GM18873 (cell line): ENCODE data around the gene IPO8.
A peak's percentile ranks its signal among the peaks of the same experiment; 100 is the strongest.

Experiments used
- ATAC-seq: cut with Tn5 transposase; IDR thresholded peaks from one replicate; pipeline ENCODE4 v1.9.1; 2021; ENCODE audit warnings: mild to moderate bottlenecking, moderate library complexity, moderate number of reproducible peaks; ENCODE audit not compliant: unreplicated experiment, low FRiP score

IPO8 gene

DNA sequence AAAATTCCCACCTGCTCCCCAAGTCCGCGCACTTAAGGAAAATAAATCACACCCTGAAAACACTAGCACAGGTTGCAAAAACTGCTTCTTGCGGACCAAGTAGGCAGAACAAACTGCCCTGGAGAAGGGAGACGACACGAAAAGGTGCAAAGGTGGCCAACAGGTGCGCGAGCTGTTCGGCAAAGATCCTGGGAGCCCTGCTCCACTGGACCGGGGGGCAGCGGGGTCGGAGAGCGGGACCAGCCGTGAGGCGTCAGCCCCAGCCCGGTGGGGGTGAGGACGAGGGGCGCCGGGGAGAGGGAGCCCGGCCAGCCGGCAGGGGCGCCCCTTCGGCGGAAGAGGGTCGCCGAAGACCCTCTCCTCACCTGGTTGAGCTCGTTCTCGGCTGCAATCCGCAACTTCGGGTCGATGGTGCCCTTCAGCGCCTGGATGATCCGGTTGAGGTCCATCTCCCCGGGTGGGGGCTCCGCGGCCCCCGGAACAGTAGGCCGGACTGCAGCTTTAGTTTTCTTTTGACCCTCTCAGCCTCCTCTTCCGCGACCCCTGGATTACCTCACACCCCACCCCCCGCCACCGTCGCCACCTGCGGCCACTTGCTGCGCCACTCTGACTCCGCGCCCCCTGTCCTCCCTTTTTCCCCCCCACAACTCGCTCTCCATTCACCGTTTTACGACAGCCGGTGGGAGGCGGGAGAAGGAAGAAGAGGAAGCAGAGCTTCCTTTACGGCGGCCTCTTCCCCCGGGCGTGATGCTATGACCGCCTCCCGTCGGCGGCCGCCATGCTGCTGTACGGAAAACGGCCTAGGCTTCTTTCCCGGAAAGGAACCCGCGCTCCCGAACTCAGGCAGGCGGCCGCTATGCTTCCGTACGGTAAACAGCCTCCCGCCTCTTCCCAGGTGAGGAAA is at the start of gene IPO8:
IPO8 (minus strand) TSS at position 671 of the 904 bp plus-strand sequence; CDS start at position 449, 222 bp downstream.
- ATAC-seq = peak; percentile 69

DNA sequence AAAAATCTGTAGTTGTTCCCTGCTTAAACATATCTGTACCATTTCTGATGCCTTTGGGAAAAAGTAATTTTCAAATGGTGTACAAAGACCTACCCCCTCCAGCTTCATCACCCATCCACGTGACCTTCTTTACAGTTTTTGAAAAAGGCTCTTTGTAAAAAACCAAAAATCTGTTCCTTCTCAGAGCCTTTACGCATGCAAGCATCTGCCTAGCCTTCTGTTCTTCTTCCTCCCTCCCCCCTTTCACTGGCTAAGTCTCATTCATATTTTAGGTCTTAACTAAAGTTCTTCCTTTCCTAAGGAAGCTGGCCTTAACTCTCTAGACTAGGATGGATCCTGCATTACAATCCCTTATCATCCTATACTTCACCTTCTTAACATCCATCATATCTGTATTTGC is 48.7 kb upstream of the IPO8 start:
- no peak for ATAC-seq

DNA sequence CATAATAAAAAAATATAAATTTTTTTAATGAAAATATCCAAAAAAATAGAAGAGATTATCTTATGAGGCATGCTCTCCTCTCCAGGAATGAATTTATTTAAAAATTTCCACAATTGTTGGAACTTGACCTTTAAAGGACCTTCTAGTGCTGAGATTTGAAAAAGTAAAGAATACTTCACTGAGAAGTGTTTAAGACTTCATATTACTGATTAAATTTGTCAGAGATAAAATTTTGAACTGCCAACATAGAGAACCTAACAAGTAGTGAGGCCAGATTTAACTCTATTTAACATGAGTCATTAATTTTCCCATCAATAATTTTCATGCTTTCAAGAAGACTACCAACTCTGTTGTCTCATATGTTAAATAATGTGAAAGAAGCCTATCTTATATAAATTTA is 44.6 kb upstream of the IPO8 start:
- ATAC-seq = no peak

DNA sequence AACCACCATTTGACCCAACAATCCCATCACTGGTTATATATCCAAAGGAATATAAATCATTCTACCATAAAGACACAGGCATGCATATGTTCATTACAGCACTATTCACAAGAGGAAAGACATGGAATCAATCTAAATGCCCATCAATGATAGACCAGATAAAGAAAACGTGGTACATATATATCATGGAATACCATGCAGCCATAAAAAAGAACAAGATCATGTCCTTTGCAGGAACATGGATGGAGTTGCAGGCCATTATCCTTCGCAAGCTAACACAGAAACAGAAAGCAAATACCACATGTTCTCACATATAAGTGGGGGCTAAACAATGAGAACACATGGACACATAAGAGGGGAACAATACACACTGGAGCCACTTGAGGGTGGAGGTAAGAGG is 43.4 kb upstream of the IPO8 start:
- no peak for ATAC-seq

DNA sequence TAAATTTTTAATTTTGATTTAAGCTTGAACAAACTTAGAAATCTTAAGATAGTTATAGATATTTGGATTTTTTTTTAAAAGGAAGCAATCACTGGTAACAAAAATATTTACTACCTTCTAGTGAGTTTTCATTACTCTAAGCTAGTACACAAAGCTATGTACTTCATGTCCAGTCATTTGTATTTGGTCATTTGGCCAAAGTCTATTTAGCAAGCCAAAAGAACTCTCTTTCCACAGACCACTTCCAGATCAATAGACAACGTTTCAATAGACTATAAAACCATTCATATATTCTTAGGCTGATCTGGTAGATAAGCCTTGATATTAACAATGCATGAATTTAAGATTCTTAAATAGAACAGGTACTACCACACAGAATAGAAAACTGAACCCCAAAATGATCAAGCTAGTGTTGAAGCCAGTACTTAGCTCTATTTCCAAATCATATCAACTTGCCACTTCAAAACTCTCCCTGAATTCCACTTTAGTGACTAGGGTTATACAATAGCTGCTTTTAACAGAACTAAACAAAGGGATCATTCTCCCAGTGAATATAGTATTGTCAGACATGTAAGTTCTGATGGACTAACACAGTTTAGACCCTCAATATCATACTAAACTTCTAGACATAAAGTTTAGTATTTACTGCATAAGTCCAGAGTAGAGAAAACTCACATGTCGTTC is 37.4 kb upstream of the IPO8 start:
- ATAC-seq = no peak

DNA sequence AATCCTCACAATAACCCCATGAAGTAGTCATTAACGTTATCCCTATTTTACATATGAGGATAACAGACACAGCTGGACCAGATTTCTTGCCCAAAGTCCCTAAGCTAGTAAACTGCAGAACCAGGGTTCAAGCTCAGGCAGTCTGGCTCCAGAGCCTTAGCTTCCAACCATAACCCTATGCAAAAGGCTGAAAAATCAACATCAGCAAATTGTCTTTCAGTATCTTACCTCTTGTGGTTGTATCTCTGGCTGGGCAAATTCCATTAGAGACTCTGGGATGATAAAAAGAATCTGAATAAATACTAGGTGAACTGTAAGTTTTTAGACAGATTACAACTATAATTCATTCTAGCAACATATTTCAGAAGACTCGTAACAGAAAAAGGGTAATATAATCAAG is 34.3 kb upstream of the IPO8 start:
- ATAC-seq = no peak

DNA sequence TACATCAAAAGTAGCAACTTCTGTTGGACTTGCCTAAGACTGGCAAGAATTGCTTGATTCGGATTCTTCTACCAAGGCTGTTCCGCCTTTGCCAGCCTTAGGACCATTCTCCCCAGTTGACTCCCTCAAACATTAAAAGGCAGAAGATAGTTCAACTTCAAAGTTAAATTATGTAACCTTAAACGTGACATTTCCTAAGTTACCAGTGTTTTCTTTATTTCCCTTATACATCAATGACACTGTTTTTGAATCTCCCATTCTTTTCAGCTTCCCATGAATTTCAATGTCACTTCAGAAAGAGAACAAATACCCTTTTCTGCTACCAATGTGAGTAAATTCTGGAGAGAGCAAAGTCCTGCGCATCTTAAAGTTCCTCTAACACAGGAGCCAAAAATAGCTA is 33.9 kb upstream of the IPO8 start:
- no peak for ATAC-seq

DNA sequence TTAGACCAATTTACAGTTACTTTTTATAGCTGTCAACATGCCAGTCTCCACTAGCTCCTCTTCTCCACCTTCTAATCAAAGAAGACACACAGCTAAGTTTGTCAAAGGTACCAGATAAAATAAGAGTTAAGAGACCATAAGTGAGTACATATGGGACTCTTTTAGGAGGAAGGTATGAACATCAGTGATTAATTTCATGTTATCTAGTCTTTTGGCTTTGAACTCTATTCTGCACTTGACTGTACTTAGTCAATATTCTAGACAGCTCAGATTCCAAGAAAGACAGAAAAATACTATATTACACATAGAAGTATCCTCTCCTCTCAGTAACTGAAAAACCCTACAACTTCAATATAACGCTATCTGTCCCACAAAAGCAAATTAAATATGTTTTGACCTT is 31.0 kb upstream of the IPO8 start:
- no peak for ATAC-seq

DNA sequence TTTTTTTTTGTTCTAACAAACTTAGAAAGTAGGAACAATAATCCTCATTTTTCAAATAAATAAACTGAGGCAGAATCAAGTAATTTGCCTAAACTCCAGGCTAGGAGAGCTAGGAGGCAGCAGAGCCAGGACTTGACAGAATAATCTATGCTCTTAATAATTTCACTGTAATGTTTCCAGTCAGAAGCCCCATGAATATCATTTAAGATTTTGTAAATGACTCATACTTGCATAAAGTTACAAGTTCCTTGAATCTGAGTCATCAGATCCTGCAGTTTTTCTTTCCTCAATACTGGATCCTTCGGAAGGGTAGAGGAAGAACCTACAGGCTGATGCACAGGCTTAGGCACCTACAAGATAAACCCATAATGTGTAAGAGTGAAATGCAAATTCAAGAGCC is 30.1 kb upstream of the IPO8 start:
- ATAC-seq = no peak

DNA sequence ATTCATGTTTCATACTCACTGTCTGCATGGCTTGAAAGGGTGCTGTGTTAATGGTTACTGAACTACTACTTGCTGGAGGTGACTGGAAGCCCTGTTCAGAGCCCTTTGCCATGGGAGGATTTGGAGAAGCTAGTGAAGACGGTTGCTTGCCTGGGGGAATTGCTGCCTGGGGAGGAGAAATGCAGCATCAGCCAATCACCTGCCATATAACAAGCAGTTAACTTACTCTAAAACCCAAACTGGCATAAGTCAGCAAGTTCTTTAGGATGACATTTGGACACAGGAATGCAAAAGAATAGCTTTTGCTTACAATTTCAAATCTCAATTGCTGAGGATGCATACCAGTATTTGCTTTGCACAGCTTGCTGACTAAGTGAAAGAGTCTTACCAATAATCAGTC is 23.4 kb upstream of the IPO8 start:
- no peak for ATAC-seq

DNA sequence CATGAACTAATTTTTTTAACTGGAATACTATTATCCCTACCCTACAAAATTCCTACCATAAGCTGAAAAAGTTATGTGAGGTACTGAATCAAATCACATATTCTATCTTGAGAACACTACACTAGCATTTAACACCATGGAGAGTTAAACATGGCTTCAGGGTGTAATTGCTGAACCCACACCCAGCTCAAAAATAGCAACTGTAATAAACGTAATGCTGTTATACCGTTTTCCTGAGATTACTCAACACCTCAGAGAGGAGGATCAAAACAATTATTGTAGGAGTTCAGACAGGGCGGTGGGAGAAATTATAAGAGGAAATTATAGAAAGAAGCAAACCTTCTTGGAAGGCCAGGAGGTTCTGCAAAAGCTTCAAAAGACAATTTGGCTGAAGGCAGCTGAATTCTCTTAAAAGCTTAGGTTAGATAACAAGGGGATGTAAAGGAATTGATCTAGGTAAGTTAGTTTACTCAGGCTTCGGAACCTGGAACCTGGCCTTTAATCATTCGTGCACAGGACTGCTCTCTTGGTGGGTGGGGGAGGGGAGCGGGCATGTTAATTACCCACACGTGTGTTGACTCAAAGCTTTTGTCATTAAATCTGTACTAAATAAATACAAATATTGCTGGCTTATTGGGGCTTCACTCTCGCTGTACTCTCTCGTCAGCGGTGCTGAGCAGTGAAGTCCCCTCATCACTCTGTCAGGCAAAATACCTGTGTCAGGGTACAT is 12.1 kb upstream of the IPO8 start:
- ATAC-seq = no peak

DNA sequence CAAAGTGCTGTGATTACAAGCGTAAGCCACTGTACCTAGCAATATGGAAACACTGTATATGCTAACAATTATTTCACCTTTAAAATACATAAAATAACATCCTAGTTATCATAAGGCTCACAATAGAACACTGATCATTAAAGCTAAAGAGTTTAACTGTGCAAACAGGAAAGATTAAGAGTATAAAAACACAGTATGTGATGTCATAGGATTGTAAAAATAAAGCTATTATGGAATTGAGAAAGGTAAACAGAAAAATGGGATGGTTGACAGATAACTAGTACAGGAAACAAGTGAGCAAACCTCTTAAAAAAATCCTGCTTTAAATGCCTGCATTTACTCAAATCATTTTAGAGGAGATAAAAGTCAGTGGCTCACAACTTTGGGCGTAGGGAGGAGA is 10.8 kb upstream of the IPO8 start:
- no peak for ATAC-seq

DNA sequence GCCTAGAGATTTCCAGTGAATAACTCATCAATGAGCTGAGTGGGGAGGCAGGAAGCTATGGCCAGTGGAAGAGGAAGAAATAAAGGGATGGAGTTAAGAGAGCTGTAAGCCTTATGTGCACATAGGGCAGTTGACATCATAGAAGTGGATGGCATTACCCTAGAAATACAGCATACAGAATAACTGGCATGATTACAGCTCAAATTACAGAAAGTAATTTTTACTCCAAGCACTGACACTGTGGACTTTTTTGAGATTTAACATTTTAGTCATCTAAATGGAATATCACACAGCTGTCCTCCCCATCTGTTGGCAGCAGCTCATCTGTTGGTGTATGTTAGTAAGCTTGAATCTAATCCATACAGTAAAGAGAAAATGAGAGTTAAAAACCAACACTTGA is 5.4 kb upstream of the IPO8 start:
- no peak for ATAC-seq

DNA sequence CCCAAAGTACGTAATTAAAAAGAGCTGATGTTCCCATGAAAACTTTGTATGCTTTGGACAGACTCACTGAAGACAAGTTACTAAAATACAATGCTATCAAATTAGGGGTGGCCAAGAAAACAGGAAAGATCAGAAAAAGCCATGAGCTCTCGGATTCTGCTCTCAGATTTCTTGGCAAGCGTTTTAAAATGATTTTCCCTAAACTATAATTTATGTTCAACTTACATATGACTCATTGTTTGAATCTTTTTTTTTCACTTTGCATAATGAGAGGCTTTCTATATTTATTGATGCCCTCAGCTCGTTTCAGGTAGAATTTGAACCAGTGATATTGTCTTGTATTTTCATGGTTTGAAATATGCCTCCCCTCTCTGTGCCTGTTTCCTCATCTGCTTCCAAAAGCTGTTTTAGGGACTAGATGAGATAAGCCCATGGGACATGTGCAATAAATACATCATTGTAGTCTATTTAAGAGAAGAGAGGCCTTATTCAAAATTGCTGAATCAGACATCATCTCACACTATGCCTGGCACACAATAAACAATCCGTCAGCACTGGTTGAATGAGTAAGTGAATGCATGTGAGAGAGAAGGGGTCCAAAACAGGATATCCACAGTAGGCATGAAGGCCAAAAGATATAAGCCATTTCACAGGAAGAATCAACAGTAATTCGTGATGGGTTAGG is 4.7 kb upstream of the IPO8 start:
- ATAC-seq = no peak

DNA sequence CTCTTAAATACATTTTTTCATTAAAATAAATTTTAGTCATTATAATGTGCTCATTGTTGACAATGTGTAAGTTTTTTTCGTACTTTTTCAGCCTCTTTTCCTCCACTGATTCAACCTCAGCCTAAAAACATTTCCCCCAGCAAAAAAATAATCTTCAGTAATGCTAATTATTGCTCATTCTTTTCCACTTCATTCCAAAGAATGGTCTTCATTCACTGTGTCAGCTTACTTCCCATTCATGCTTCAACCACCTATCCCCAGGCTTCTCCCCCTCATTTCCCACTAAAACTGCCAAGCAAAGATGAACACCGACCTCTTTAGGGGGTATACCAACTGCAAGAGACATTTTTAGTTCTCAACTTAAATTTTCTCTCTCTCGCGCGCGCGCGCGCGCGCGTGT is 2.7 kb upstream of the IPO8 start:
- no peak for ATAC-seq

DNA sequence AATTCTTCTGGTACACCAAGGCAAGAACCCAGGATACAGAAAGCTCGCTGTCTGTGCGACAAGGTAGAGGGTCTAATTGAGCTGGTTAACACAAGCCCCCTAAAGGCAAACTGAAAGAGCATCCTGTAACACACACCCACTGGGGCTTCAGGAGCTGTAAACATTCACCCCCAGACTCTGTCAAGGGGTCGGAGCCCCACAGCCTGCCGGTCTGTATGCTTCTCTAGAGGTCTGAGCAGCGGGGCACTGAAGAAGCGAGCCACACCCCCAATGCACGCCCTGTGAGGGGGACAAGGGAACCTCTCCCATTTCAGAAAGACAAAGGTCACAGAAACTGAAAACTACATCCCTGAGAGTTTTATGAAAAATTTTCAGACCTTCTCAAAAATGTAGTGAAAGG is 1.3 kb upstream of the IPO8 start:
- no peak for ATAC-seq

DNA sequence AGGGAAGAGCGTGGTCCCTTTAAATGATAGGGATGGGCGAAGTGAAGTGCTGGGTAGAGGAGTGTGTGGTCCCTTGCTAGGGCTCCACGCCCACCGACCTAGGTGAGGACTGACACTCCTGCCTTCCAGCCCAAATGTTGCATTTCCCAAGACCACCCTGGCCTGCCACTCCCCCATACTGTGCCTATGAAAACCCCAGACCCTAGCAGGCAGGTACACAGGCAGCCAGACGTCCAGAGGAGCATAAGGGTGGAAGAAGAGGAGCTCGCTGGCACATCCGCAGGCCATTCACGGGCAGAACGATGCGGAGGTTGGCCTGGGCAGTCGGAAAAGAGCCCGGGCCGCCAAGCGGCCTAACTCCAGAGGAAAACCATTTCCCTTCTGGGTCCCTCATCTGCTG is 817 bp upstream of the IPO8 start:
- no peak for ATAC-seq

DNA sequence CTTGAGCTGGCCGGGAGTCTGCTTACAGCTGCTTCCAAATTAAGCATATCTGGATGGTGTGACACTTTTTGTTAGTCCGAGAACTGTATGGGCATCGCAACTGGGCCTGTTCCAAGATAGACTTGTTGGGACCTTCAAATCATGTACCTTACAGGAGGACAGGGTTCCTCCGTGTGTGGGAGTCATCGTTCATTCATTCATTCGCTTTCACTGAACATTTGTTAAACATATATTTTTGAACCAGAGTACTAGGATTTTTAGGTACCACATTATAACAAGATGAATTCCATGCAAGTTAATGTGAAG is 387 bp upstream of the IPO8 start:
- peak; percentile 32 for ATAC-seq

DNA sequence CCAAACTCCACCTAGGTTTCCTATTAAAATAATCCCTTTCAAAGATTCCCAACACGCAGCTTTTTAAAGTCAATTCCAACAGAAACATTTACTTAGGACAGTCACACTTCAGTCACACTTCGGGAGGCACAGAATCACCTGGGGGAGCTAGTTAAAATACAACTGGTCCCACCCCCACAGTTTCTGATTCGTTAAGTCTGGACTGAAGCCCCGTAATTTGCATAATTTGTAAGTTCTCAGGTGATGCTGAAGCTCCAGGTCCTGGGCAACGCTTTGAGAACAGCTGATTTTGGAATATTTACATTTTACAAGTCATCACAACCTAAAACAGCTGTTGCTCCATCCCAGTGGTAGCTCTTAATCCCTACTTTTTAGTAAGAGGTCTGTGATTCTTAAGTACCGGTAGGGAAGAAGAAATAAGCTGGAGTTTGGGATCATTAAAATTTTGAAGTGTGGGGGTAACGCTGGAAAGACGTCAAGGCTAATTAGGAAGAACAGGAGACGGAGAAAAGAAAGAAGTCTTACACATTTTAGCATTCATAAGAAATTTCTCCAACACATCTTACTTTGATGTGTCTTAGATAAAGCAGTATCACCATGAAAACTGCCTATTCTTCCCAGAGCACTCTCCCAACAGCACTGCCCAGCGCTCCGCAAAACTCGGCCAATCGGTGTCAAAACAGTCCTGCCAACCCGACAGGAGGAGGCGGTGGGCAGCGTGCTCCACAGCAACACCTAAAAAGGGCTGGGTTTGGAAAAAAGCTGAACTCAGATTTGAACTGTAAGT is 1.1 kb downstream of the IPO8 start:
- no peak for ATAC-seq

DNA sequence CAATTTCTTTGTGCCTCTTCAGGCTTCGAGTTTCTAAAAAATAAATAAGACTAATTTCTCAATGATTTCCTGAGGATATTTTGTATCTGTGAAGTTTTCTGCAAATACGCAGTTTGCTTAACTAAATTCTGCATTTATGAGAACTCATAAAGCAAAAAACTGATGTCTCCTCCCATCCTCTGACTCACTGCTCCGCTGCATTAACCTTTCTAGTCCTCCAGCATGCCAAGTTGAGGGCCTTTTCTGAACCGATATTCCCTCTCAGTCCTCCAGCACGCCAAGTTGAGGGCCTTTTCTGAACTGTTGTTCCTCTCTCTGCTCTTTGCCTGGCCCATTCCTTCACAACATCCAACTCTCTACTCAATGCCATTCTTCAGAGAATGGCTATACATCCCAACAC is 3.2 kb downstream of the IPO8 start:
- no peak for ATAC-seq
